SH-SY5Y (cell line): Measurements from ENCODE around the gene PKNOX1.

Source experiments
- GATA2 ChIP-seq: IDR thresholded peaks from 2 replicates; pipeline ENCODE4 v1.6.1; 2011; ENCODE audit warnings: mild to moderate bottlenecking, low read depth, low read length
- GATA3 ChIP-seq: IDR thresholded peaks from 2 replicates; pipeline ENCODE4 v1.6.1; 2011; ENCODE audit warnings: low read depth, mild to moderate bottlenecking, low read length, moderate library complexity

Gene PKNOX1

GRCh38 chr21:42964086-42964485, 10.3 kb upstream of the PKNOX1 start:
- TF ChIP-seq GATA3 = no peak
- no peak for TF ChIP-seq GATA2

GRCh38 chr21:42964546-42965210, 9.7 kb upstream of the PKNOX1 start:
- TF ChIP-seq GATA2 = no peak
- TF ChIP-seq GATA3 = no peak

GRCh38 chr21:42965211-42965560, 9.2 kb upstream of the PKNOX1 start:
- TF ChIP-seq GATA3 = no peak
- no peak for TF ChIP-seq GATA2

GRCh38 chr21:42969193-42969600, 5.2 kb upstream of the PKNOX1 start:
- TF ChIP-seq GATA3 (no peak), GATA2 (no peak)

GRCh38 chr21:42970946-42971653, 3.3 kb upstream of the PKNOX1 start:
- no peak for TF ChIP-seq GATA2
- no peak for TF ChIP-seq GATA3

GRCh38 chr21:42971897-42972275, 2.5 kb upstream of the PKNOX1 start:
- TF ChIP-seq GATA2 (no peak), GATA3 (no peak)

GRCh38 chr21:42973309-42973990, 912 bp upstream of the PKNOX1 start:
- TF ChIP-seq GATA3 = no peak
- TF ChIP-seq GATA2 = no peak

GRCh38 chr21:42974832-42975820, 764 bp downstream of the PKNOX1 start:
- TF ChIP-seq GATA3 = no peak
- TF ChIP-seq GATA2 = no peak

- no peak for TF ChIP-seq GATA2
- no peak for TF ChIP-seq GATA3
Measured at GRCh38 chr21:42975886-42976608, 1.7 kb downstream of the PKNOX1 start.

- TF ChIP-seq GATA3 = no peak
- no peak for TF ChIP-seq GATA2
Measured at GRCh38 chr21:42980312-42981213, 6.2 kb downstream of the PKNOX1 start.

- TF ChIP-seq GATA2 (no peak), GATA3 (no peak)
Measured at GRCh38 chr21:42981214-42981523, 6.8 kb downstream of the PKNOX1 start.

- no peak for TF ChIP-seq GATA3
- no peak for TF ChIP-seq GATA2
Measured at GRCh38 chr21:42981862-42982261, 7.5 kb downstream of the PKNOX1 start.

GRCh38 chr21:42983103-42983502, 8.7 kb downstream of the PKNOX1 start:
- no peak for TF ChIP-seq GATA2
- TF ChIP-seq GATA3 = no peak
